Measurements from ENCODE around the gene FBLN7. TPM values are rescaled to one million over a fixed set of nuclear protein-coding genes. Genes with fewer than 3 reads are reported as not detected.

FBLN7 gene
- polyA plus RNA-seq, 3 donors = 0.04 TPM; not detected in 2

GRCh38 chr2:112108178-112108832, 29.9 kb upstream of the FBLN7 start:
- Mint-ChIP-seq H3K4me1 (no peaks in the 10 kb centered on the region), H3K36me3 (peaks cover 79 to 80% of the 10 kb centered on the region in 2 donors), H3K27ac (no peak overlapping the region), H3K9me3 (peaks cover 12 to 20% (median 14%) of the 10 kb centered on the region in 7 donors), H3K27me3 (ENCODE audit: low read depth in 3 of 3) (peaks cover 0 to 1% (median 0%) of the 10 kb centered on the region in 3 donors), H3K4me3 (no peak overlapping the region)
- Histone ChIP-seq H3K27ac (ENCODE audit: low read depth in 1 of 2, low read length in 2 of 2) (no peak overlapping the region), H3K9me3 (replicated peaks in 1 of 2; ENCODE audit: control insufficient read depth in 1 of 2, insufficient read depth in 1 of 2, low read length in 2 of 2) (peaks cover 3 to 13% of the 10 kb centered on the region in 2 donors), H2AFZ (ENCODE audit: insufficient read depth, low read depth, low read length, poor library complexity, severe bottlenecking) (no peak overlapping the region), H3K4me2 (replicated peaks; ENCODE audit: extremely low read depth, low read length, poor library complexity, severe bottlenecking) (no peak overlapping the region), H3K4me3 (replicated peaks in 1 of 3; ENCODE audit: low read depth in 2 of 3, low read length in 3 of 3) (no peak overlapping the region), H3K4me1 (ENCODE audit: control insufficient read depth in 1 of 2, insufficient read depth in 2 of 2, low read length in 2 of 2) (no peaks in the 10 kb centered on the region), H3K27me3 (ENCODE audit: control insufficient read depth in 2 of 2, insufficient read depth in 2 of 2, low read length in 2 of 2) (no peaks in the 10 kb centered on the region), H4K20me1 (ENCODE audit: insufficient read depth, low read length) (no peaks in the 10 kb centered on the region), H3K79me2 (ENCODE audit: insufficient read depth, low read length) (no peaks in the 10 kb centered on the region), H3K9ac (ENCODE audit: insufficient read depth, low read length, poor library complexity, severe bottlenecking) (no peak overlapping the region), H3K36me3 (replicated peaks in 1 of 2; ENCODE audit: control insufficient read depth in 1 of 2, insufficient read depth in 2 of 2, low read length in 2 of 2) (peaks cover 97 to 98% of the 10 kb centered on the region in 2 donors)
- no peak for DNase-seq
- no peak for TF ChIP-seq CTCF (IDR thresholded peaks at IDR 0.05)
- intact Hi-C loops (cut with micrococcal nuclease) = no loop called here
- WGBS (ENCODE audit: insufficient coverage) = no CpG with 5 or more reads among the region's 1 CpG

GRCh38 chr2:112109278-112109677, 28.9 kb upstream of the FBLN7 start:
- Histone ChIP-seq H3K36me3 (replicated peaks in 1 of 2; ENCODE audit: control insufficient read depth in 1 of 2, insufficient read depth in 2 of 2, low read length in 2 of 2) (peaks cover 89 to 91% of the 10 kb centered on the region in 2 donors), H3K79me2 (ENCODE audit: insufficient read depth, low read length) (no peaks in the 10 kb centered on the region), H3K9ac (ENCODE audit: insufficient read depth, low read length, poor library complexity, severe bottlenecking) (no peak overlapping the region), H3K4me3 (replicated peaks in 1 of 3; ENCODE audit: low read depth in 2 of 3, low read length in 3 of 3) (no peak overlapping the region), H3K27ac (ENCODE audit: low read depth in 1 of 2, low read length in 2 of 2) (no peak overlapping the region), H4K20me1 (ENCODE audit: insufficient read depth, low read length) (no peaks in the 10 kb centered on the region), H3K4me1 (ENCODE audit: control insufficient read depth in 1 of 2, insufficient read depth in 2 of 2, low read length in 2 of 2) (no peaks in the 10 kb centered on the region), H2AFZ (ENCODE audit: insufficient read depth, low read depth, low read length, poor library complexity, severe bottlenecking) (no peak overlapping the region), H3K4me2 (replicated peaks; ENCODE audit: extremely low read depth, low read length, poor library complexity, severe bottlenecking) (no peak overlapping the region), H3K9me3 (replicated peaks in 1 of 2; ENCODE audit: control insufficient read depth in 1 of 2, insufficient read depth in 1 of 2, low read length in 2 of 2) (peaks cover 3 to 13% of the 10 kb centered on the region in 2 donors), H3K27me3 (ENCODE audit: control insufficient read depth in 2 of 2, insufficient read depth in 2 of 2, low read length in 2 of 2) (no peaks in the 10 kb centered on the region)
- peaks cover 12 to 20% (median 14%) of the 10 kb centered on the region in 7 donors for H3K9me3 Mint-ChIP-seq
- peaks cover 0 to 1% (median 0%) of the 10 kb centered on the region in 3 donors for H3K27me3 Mint-ChIP-seq (ENCODE audit: low read depth in 3 of 3)
- peaks cover 71 to 72% of the 10 kb centered on the region in 2 donors for H3K36me3 Mint-ChIP-seq
- H3K27ac Mint-ChIP-seq = no peak overlapping the region
- intact Hi-C loops (cut with micrococcal nuclease) = no loop called here
- DNase-seq = no peak
- no peak for TF ChIP-seq CTCF (IDR thresholded peaks at IDR 0.05)
- H3K4me1 Mint-ChIP-seq = no peaks in the 10 kb centered on the region
- H3K4me3 Mint-ChIP-seq = no peak overlapping the region

Data from CD14-positive monocyte (primary cell).